Motor neuron (in vitro differentiated cells): ENCODE data around the gene HAUS7. TPM values are rescaled to one million over a fixed set of nuclear protein-coding genes. Genes with fewer than 3 reads are reported as not detected.
A peak's percentile ranks its signal among the peaks of the same experiment; 100 is the strongest.

Experiments
- ATAC-seq, 8 experiments: fragments of 200-7000 bp; cut with Tn5 transposase; replicated peaks in 6 of 8; 2 replicates each; pipeline ENCODE4 v1.8.0; 2021; ENCODE audit warnings: mild to moderate bottlenecking in 8 of 8, moderate library complexity in 8 of 8
- H3K27ac ChIP-seq, 2 donors: fragments of 250-450 bp; sonication (Bioruptor Pico); 2 replicates each; pipeline ENCODE4 v1.9.0; 2021; ENCODE audit warnings: antibody characterized with exemption in 2 of 2, mild to moderate bottlenecking in 2 of 2, moderate library complexity in 1 of 2
- H3K4me1 ChIP-seq, 2 donors: fragments of 250-450 bp; sonication (Bioruptor Pico); replicated peaks in 1 of 2; 2 replicates each; pipeline ENCODE4 v1.6.1; 2021; ENCODE audit warnings: antibody characterized with exemption in 2 of 2, mild to moderate bottlenecking in 2 of 2, moderate library complexity in 1 of 2
- H3K4me3 ChIP-seq, 5 donors: fragments of 250-450 bp; sonication (Bioruptor Pico); 2 replicates each; pipeline ENCODE4 v1.9.0; 2021; ENCODE audit warnings: antibody characterized with exemption in 5 of 5, mild to moderate bottlenecking in 5 of 5, moderate library complexity in 4 of 5
- WGBS, 10 experiments: fragments of 450-650 bp; shearing (Covaris generic); methylation state at CpG; one replicate each; pipeline ENCODE4 v1.0.0; 2022; 5-methylcytosine and 5-hydroxymethylcytosine counted together
- in situ Hi-C, 9 experiments: fragments of 400-800 bp; cut with MboI; loops; one replicate each; pipeline ENCODE4 v1.15.0; 2021; ENCODE audit warnings: low sequenced_read_pairs in 9 of 9, low pct_unique_long_range_greater_than_20kb in 2 of 9; ENCODE audit not compliant: unreplicated experiment in 9 of 9
- total RNA-seq, 8 experiments: library from RNA; unstranded; fragments of 300-600 nt; gene quantifications; 2 replicates each; pipeline versions ENCODE4 v1.2.3 to v1.2.4, GENCODE V29; 2022

Gene HAUS7
- 10 to 100 TPM in 7 of 8 experiments, 1 to 10 TPM in 1; 8.5 to 28.6 (median 19.0) TPM for total RNA-seq

DNA sequence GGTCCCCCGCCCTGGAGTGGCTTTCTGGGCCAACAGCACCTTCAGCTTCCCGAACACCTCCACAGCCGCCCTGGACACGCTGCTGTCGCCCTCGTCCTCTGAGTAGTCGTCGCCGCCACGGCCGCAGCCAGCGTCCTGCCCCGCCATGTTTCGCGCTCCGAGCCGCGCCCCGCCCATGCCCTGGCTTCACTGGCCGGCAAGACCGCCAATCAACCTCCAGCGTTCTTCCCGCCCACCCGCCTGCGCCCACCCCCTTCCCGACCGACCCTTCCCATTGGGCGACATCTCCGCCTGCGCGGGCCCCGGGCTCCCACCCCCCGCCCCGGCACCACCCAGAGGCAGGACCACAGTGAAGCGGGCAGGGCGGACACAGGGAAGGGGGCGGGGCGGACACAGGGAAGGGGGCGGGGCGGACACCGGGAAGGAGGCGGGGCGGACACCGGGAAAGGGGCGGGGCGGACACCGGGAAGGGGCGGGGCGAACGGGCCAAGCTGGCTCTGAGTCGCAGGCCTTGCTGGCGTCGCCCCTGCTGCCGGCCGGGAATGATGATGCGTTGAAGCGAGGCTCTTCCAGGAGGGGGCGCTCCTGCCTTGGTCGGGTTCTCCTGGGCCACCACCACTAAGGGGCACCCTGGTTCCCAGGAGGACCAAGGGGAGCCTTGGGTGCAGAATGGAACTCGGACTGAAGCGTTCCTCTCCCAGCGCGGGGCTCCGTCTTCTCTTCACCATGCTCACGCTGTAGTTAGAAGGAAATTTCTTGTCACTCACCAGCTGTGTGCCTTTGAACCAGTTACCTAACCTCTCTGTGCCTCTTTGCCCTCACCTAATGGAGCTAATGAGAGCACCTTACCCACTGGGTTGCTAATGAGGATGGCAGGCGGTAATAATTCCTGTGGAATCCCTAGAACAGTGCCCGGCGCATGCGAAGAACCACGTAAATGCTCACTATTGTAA, at the start of gene HAUS7:
HAUS7 (minus strand) TSS at position 166 of the 953 bp plus-strand sequence; CDS start at position 147, 19 bp downstream.
- H3K4me3 ChIP-seq = peak within 1 kb of the TSS; percentile 55 to 93 (median 65)
- H3K4me1 ChIP-seq = peaks cover 11 to 12% of the 10 kb centered on the region in 2 donors
- H3K27ac ChIP-seq = peak within 1 kb of the TSS; percentile 34 to 66
- ATAC-seq = peak; percentile 72 to 88 (median 84)
- WGBS, 10 experiments = 11% methylated on average over 7 of the region's 70 CpGs; no CpG with 5 or more reads in 9 of the 10 experiments
- in situ Hi-C loops = no loop called here

DNA sequence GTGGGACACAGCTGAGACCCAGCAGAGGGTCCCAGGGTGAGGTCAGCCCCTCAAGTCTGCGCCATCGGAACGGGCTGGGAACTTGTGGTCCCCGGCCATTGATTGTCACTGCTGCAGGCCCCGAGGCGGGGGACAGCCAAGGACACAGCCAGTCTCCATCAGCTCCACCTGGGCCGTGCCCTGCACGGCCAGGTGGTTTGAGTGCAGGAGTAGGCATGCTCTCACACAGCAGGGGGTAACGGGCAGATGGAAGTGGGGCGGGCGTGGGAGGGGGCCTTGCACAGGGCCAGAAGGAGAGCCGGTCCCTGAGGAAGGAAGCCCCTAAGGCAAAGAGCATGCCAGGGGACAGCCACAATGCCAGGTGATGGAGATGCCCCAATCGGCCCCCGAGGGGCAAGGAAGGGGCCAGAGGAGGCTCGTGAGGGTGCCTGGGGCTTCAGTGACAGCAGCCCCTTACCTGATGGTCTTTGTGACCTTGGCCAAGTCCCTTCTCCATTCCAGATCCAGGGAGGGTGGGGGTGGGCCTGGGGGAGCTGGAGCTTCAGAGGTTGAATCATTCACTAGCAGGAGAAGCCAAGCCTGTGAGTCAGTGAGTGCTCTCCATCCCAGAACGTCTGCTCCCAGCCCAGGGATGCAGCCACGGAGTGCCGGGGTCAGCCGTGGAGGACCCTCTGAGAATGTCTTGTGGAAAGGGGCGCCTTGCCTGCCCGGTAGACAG, 49.4 kb upstream of the HAUS7 start:
- no peak overlapping the region for H3K27ac ChIP-seq
- no CpG with 5 or more reads among the region's 21 CpGs for WGBS, 10 experiments
- no peak overlapping the region for H3K4me3 ChIP-seq
- in situ Hi-C loops = no loop called here
- H3K4me1 ChIP-seq = no peaks in the 10 kb centered on the region
- no peak for ATAC-seq

DNA sequence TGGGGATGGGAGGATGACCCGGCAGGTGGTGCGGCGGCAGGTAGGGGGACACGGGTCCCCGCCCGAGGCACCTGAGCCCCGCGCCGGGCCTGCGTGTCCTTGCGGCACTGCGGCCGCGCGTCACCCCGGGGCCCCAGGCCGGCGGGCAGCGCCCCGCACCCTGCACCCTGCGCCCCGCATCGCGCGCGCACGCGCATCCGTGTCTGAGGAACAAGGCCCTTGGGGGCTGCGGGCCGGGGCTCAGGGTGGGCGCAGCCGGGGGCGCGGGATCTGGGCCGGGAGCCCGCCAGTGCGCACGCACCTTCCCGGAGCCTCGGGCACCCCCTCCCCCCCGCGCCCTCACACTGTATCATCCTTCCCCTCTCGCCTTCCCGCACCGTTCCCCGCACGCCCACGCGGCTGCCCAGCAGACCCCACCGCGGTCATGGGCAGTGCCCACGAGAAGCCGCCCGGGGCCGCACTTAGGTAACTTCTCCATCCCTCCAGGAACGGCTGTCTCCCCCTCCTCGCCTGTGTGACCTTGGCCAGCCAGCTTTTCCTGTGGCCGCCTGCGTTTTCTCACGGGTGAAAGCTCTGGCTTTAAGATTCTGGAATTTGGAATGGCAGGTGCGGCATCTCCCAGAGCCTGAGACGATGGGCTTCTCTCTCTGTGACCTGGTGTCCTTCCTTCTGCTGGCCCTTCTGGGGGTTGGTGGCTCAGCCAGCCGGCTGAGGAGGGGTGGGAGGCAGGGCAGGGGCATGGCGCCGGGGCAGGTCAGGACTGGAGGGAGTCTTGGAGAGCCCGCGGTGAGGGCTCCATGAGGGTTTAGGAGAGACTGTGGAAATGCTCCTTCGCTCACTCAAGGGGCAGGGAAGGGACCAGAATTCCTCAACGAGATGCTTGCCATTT, 47.8 kb upstream of the HAUS7 start:
- no peak overlapping the region for H3K27ac ChIP-seq
- peak in 5 of 8 experiments; percentile 14 to 65 (median 53) for ATAC-seq
- in situ Hi-C loops = no loop called here
- WGBS, 10 experiments = 13 to 44% methylated on average over 3 to 4 of the region's 70 CpGs; no CpG with 5 or more reads in 8 of the 10 experiments
- peak overlapping the region; percentile 40 to 57 (median 43) for H3K4me3 ChIP-seq
- no peaks in the 10 kb centered on the region for H3K4me1 ChIP-seq

DNA sequence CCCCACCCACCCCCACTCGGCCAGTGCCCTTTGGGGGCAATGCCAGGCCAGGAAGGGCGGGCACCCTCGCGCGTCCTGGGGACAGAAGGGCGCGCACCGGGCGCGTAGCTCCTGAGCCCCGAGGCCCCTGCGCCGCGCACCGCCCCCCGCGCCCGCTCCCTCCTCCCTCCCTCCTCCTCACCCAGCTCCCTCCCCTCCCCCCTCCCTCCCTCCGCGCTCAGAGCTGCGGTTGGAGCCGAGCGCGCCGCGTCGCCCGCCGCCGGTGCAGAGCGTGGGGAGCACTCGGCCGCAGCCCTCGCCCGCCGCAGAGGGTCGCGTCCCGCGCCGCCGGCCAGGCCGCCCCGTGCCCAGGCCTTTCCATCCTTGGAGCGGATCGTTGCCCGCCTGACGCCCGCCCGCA, 47.0 kb upstream of the HAUS7 start, which contains the start of gene ATP2B3:
ATP2B3 (plus strand) TSS at position 220 of the 400 bp plus-strand sequence. CDS start 18,606 bp downstream, outside the sequence.
- Histone ChIP-seq H3K4me3 (peak within 1 kb of the TSS; percentile 40 to 57 (median 43)), H3K27ac (no peak within 1 kb of the TSS), H3K4me1 (no peaks in the 10 kb centered on the region)
- peak in 5 of 8 experiments; percentile 54 to 73 (median 66) for ATAC-seq
- in situ Hi-C loops = no loop called here
- no CpG with 5 or more reads among the region's 50 CpGs for WGBS, 10 experiments

DNA sequence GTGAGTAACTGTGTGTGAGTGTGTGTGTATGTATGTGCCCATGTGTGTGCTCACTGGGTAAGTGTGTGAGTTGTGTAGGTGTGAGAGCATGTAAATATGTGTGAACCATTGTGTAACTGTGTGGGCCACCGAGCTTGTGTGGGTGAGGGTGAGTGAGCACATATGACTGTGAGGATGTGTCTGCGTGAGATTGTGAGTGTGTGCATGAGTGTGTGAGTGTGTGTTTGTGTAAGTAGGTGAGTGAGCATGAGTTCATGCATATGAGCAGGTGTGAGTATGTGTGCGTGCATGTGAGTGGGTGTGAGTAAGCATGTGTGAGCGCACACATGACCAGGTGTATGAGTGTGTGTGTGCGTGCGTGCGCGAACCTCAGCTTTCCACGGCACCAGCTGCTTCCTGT, 45.7 kb upstream of the HAUS7 start:
- ATAC-seq = no peak
- in situ Hi-C loops = no loop called here
- no peaks in the 10 kb centered on the region for H3K4me1 ChIP-seq
- H3K27ac ChIP-seq = no peak overlapping the region
- H3K4me3 ChIP-seq = no peak overlapping the region
- WGBS, 10 experiments = 29 to 69% methylated on average over 5 to 7 of the region's 9 CpGs; no CpG with 5 or more reads in 8 of the 10 experiments

DNA sequence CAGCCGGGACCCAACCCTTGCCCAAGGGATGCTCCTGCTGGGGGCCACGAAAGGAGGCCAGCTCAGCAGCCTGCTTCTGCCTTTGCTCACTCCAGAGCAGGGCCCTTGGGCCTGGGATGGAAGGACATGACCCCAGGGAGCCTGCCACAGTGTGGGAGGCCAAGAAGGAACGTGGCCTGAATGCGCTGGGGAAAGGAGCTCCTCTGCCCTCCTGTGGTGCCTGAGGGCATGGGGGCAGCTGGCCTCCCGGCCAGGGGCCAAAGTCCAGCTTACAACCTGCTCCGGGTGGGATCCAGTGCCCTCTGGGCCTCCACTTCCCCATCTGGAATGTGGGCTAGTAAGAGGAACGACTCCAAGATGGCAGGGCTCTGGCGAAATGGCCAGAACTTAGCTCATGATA, 45.1 kb upstream of the HAUS7 start:
- no CpG with 5 or more reads among the region's 8 CpGs for WGBS, 10 experiments
- no peak overlapping the region for H3K4me3 ChIP-seq
- in situ Hi-C loops = no loop called here
- ATAC-seq = no peak
- no peaks in the 10 kb centered on the region for H3K4me1 ChIP-seq
- H3K27ac ChIP-seq = no peak overlapping the region

DNA sequence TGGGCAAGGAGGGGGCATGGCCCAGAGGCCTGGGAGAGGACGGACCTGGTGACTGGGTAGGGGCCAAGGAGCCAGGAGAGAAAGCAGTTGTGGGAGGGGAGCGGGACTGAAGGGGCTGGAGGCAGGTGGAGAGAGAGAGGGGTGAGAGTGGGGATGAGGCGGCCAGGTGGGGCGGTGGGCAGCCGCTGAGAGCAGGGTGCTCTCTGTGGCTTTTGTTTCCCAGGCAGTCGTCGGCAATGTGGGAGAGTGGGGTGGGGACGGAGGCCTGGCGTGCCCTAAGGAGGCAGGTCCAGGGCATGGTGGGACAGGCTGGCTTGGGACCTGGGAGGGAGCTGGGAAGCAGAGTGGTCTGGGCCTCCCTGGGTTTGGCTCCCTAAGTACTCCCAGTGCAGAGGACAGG, 43.9 kb upstream of the HAUS7 start:
- H3K4me1 ChIP-seq = no peaks in the 10 kb centered on the region
- in situ Hi-C loops = no loop called here
- H3K4me3 ChIP-seq = no peak overlapping the region
- WGBS, 10 experiments = no CpG with 5 or more reads among the region's 9 CpGs
- no peak overlapping the region for H3K27ac ChIP-seq
- ATAC-seq = no peak

DNA sequence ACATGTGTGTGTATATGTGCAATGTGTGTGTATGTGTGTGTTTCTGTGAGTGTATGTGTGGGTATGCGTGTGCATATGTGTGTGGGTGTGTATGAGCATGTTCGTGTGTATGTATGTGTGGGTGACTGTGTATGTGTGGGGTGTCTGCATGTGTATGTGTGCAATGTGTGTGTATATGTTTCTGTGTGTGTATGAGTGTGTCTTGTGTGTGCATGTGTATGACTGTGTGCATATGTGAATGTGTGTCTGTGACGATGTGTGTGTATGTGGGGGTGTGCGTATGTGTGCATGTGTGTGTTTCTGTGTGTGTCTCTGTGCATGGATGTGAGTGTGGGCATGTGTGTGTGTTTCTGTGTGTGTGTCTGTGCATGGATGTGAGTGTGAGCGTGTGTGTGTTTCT, 42.9 kb upstream of the HAUS7 start:
- no peak overlapping the region for H3K27ac ChIP-seq
- 60 to 100% methylated on average over 1 of the region's 5 CpGs; no CpG with 5 or more reads in 8 of the 10 experiments for WGBS, 10 experiments
- no peaks in the 10 kb centered on the region for H3K4me1 ChIP-seq
- no peak for ATAC-seq
- in situ Hi-C loops = no loop called here
- H3K4me3 ChIP-seq = no peak overlapping the region

DNA sequence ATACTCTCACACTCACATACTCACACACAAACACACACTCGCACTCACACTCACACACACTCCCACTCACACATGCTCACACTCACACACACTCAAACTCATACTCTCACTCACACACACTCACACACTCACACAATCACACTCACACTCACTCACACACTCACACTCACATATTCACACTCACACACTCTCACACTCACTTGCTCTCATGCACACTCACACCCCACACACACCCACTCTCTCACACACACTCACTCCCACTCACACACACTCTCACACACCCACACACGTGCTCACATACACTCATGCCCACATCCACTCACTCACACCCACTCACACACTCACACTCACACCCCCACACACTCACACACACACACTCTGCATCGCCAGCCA, 42.1 kb upstream of the HAUS7 start:
- in situ Hi-C loops = no loop called here
- no peak overlapping the region for H3K4me3 ChIP-seq
- ATAC-seq = no peak
- H3K4me1 ChIP-seq = peaks cover 0 to 3% of the 10 kb centered on the region in 2 donors
- H3K27ac ChIP-seq = no peak overlapping the region
- 36 to 100% methylated on average over 1 to 2 of the region's 3 CpGs; no CpG with 5 or more reads in 8 of the 10 experiments for WGBS, 10 experiments

DNA sequence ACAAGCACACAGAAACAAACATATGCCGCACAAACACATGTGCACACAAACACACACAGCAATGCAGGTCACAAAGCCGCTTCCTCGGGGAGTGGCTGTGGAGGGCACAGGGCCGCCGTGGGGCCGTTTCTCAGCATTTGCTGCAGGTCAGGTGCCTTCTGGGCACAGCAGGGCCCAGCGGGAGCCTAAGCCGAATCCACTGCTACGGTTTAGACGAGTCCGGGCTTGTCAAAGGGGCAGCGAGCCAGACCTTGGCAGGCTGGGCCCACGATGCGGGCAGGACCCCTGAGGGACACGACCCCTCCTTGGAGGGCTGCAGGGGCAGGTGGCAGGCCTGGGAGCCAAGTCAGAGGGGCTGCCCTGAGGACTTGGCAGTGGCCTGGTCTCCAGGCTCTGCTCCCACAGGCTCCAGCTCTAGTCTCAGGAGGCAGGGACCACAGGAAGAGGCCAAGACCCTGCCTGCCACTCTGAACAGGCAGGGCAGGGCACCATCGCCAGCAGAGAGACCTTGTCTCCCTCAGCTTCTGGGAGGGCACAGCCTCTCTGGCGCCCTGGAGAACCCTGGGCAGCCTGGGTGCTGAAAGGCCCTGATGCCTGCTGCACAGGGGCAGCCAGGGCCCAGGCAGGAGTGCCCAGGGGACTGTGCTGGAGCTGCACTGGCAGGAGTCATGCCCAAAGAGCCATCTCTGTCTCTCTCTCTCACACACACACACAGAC, 41.6 kb upstream of the HAUS7 start:
- 40 to 42% methylated on average over 3 to 6 of the region's 17 CpGs; no CpG with 5 or more reads in 8 of the 10 experiments for WGBS, 10 experiments
- in situ Hi-C loops = no loop called here
- no peak for ATAC-seq
- peaks cover 0 to 3% of the 10 kb centered on the region in 2 donors for H3K4me1 ChIP-seq
- no peak overlapping the region for H3K4me3 ChIP-seq
- H3K27ac ChIP-seq = no peak overlapping the region

DNA sequence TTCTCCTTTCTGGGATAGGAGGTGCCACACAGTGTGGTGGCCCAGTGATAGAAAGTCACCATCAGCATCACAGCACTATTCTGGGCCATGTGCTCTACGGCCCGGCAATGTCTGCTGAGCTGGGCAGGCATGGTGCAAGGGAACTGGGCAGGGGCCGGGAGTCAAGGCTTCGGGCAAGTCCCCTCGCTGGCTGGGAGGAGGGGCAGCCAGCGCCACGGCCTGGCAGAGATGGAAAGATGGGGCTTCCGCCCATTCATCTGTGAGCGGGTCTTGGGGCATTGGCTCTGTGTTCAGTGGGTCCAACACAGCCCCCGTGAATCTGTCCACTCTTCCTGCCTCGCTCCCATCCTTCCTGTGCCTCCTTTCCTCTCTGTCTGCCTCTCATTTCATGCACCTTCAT, 40.0 kb upstream of the HAUS7 start:
- ATAC-seq = no peak
- in situ Hi-C loops = no loop called here
- 60 to 76% methylated on average over 3 to 5 of the region's 11 CpGs; no CpG with 5 or more reads in 8 of the 10 experiments for WGBS, 10 experiments
- H3K4me3 ChIP-seq = no peak overlapping the region
- no peak overlapping the region for H3K27ac ChIP-seq
- H3K4me1 ChIP-seq = peaks cover 0 to 3% of the 10 kb centered on the region in 2 donors

DNA sequence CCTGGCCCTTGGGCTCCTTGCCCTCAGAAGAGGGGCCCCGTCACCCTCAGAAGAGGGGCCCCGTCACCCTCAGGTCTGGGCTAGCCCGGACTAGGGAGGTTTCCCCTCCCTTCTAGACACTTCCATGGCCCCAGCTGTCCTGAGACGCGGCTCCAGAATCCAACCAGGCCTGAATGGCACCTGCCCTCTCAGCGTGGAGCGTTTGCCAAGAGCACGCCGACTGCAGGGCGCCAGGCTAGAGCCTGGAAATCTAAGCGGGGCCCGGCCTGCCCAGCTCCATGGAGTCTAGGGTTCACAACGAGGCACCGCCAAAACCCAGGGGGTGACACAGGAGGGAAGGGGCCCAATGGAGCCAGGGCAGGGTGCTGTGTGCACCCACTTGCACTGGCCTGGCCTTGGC, 39.2 kb upstream of the HAUS7 start:
- WGBS, 10 experiments = 90% methylated on average over 2 of the region's 14 CpGs; no CpG with 5 or more reads in 9 of the 10 experiments
- no peak overlapping the region for H3K27ac ChIP-seq
- ATAC-seq = no peak
- in situ Hi-C loops = no loop called here
- no peak overlapping the region for H3K4me3 ChIP-seq
- H3K4me1 ChIP-seq = peaks cover 0 to 3% of the 10 kb centered on the region in 2 donors
